Sigmoid colon (tissue), 7 donors: Measurements from ENCODE around the gene VANGL2. TPM values are rescaled to one million over a fixed set of nuclear protein-coding genes. Genes with fewer than 3 reads are reported as not detected.

ENCODE experiments used
- DNase-seq: peaks from one replicate; pipeline ENCODE4 v3.0.0-alpha.2; 2019
- H3K27ac ChIP-seq, 4 donors: fragments of 200-600 bp; sonication (generic); one replicate each; pipeline ENCODE4 v1.5.1; 2016 to 2019; ENCODE audit warnings: mild to moderate bottlenecking in 1 of 4
- H3K27me3 ChIP-seq, 3 donors: fragments of 200-600 bp; sonication (generic); one replicate each; pipeline ENCODE4 v1.5.1; 2019; ENCODE audit warnings: mild to moderate bottlenecking in 1 of 3
- H3K36me3 ChIP-seq, 4 donors: fragments of 200-600 bp; sonication (generic); one replicate each; pipeline ENCODE4 v1.5.1; 2016 to 2019
- H3K4me1 ChIP-seq, 4 donors: fragments of 200-600 bp; sonication (generic); one replicate each; pipeline ENCODE4 v1.5.1; 2017 to 2019
- H3K4me3 ChIP-seq, 4 donors: fragments of 200-600 bp; sonication (generic); one replicate each; pipeline ENCODE4 v1.5.1; 2017 to 2019; ENCODE audit warnings: mild to moderate bottlenecking in 2 of 4, moderate library complexity in 1 of 4
- H3K9me3 ChIP-seq, 4 donors: fragments of 200-600 bp in 3 of 4; sonication (generic) in 3 of 4; one replicate each; pipeline versions ENCODE4 v1.5.1 to v1.6.1; 2013 to 2019
- CTCF ChIP-seq, 4 experiments: fragments of 450-650 bp in 3 of 4; fragments of 200-600 bp in 1 of 4; IDR thresholded peaks; one replicate each; pipeline ENCODE4 v1.5.1; 2016 to 2019; ENCODE audit warnings: antibody characterized with exemption in 4 of 4, mild to moderate bottlenecking in 3 of 4, moderate library complexity in 2 of 4
- EP300 ChIP-seq, 4 donors: sonication (generic); formaldehyde crosslinking; IDR thresholded peaks; one replicate each; pipeline ENCODE4 v1.6.1; 2017; ENCODE audit warnings: antibody characterized with exemption in 4 of 4
- POLR2A ChIP-seq, 2 donors: fragments of 450-650 bp; IDR thresholded peaks; one replicate each; pipeline ENCODE4 v1.6.1; 2016; ENCODE audit warnings: antibody characterized with exemption in 2 of 2, mild to moderate bottlenecking in 2 of 2, moderate library complexity in 2 of 2
- POLR2AphosphoS5 ChIP-seq, 4 donors: sonication (generic); formaldehyde crosslinking; IDR thresholded peaks; one replicate each; pipeline ENCODE4 v1.6.1; 2017; ENCODE audit warnings: antibody characterized with exemption in 4 of 4
- WGBS, 2 donors: extraction: QIAGEN DNeasy Blood & Tissue Kit; methylation state at CpG; one replicate each; pipeline ENCODE4 v1.1.7; 2013; 5-methylcytosine and 5-hydroxymethylcytosine counted together
- intact Hi-C: fragments of 100-400 bp; cut with DNase I; formaldehyde crosslinking; loops from one replicate; pipeline ENCODE4 v1.15.1; 2023
- polyA plus RNA-seq, 3 donors: library from polyadenylated mRNA; stranded (reverse); fragments of 200-250 nt; gene quantifications; one replicate each; pipeline ENCODE4 v1.2.3, GENCODE V29; 2013
- total RNA-seq, 4 donors: library from RNA; depleted of rRNA; stranded (reverse); fragments of >200 nt; gene quantifications; one replicate each; pipeline ENCODE4 v1.1.0, GENCODE V29; 2016
- donor health status: healthy with polysubstance abuse.
- donor health status: Bipolar disorder and iron deficiency.
- donor health status: healthy.

Gene VANGL2
- total and polyA plus RNA-seq, 7 donors: 1.8 to 6.6 (median 3.4) TPM

GRCh38 chr1:160429702-160430535, 29.6 kb downstream of the VANGL2 start:
- Histone ChIP-seq H3K36me3 (peaks cover 0 to 18% (median 3%) of the 10 kb centered on the region in 4 donors), H3K27ac (no peak overlapping the region), H3K4me1 (no peaks in the 10 kb centered on the region), H3K4me3 (no peak overlapping the region), H3K27me3 (no peaks in the 10 kb centered on the region), H3K9me3 (no peaks in the 10 kb centered on the region)
- 46 to 53% methylated on average over 2 of the region's 2 CpGs for WGBS, 2 donors
- DNase-seq: no peak
- intact Hi-C loops: loop anchor here (5.0 kb wide), 1 partner anchor 177 kb away; no protein-coding TSS in a partner anchor
- TF ChIP-seq POLR2AphosphoS5 (IDR thresholded peaks at IDR 0.05) (no peak), POLR2A (IDR thresholded peaks at IDR 0.05) (no peak), CTCF (IDR thresholded peaks at IDR 0.05) (no peak), EP300 (IDR thresholded peaks at IDR 0.05) (no peak)

GRCh38 chr1:160431006-160431405, 30.6 kb downstream of the VANGL2 start:
- H3K36me3 ChIP-seq: peaks cover 0 to 8% (median 3%) of the 10 kb centered on the region in 4 donors
- no peaks in the 10 kb centered on the region for H3K9me3 ChIP-seq
- intact Hi-C loops: no loop called here
- 80 to 91% methylated on average over 5 of the region's 5 CpGs for WGBS, 2 donors
- TF ChIP-seq POLR2A (IDR thresholded peaks at IDR 0.05): no peak
- TF ChIP-seq CTCF (IDR thresholded peaks at IDR 0.05): no peak
- TF ChIP-seq POLR2AphosphoS5 (IDR thresholded peaks at IDR 0.05): no peak
- TF ChIP-seq EP300 (IDR thresholded peaks at IDR 0.05): no peak
- H3K4me1 ChIP-seq: no peaks in the 10 kb centered on the region
- H3K27ac ChIP-seq: no peak overlapping the region
- H3K4me3 ChIP-seq: no peak overlapping the region
- no peaks in the 10 kb centered on the region for H3K27me3 ChIP-seq
- DNase-seq: no peak

GRCh38 chr1:160431571-160431970, 31.2 kb downstream of the VANGL2 start:
- Histone ChIP-seq H3K36me3 (peaks cover 0 to 5% (median 2%) of the 10 kb centered on the region in 4 donors), H3K27ac (no peak overlapping the region), H3K9me3 (no peaks in the 10 kb centered on the region), H3K27me3 (no peaks in the 10 kb centered on the region), H3K4me3 (no peak overlapping the region), H3K4me1 (no peaks in the 10 kb centered on the region)
- WGBS, 2 donors: 82 to 89% methylated on average over 2 of the region's 2 CpGs
- TF ChIP-seq POLR2AphosphoS5 (IDR thresholded peaks at IDR 0.05) (no peak), POLR2A (IDR thresholded peaks at IDR 0.05) (no peak), CTCF (IDR thresholded peaks at IDR 0.05) (no peak), EP300 (IDR thresholded peaks at IDR 0.05) (no peak)
- intact Hi-C loops: no loop called here
- DNase-seq: no peak

- Histone ChIP-seq H3K4me3 (no peak overlapping the region), H3K27me3 (no peaks in the 10 kb centered on the region), H3K36me3 (peaks cover 0 to 5% (median 2%) of the 10 kb centered on the region in 4 donors), H3K4me1 (no peaks in the 10 kb centered on the region), H3K9me3 (no peaks in the 10 kb centered on the region), H3K27ac (no peak overlapping the region)
- intact Hi-C loops: no loop called here
- TF ChIP-seq POLR2A (IDR thresholded peaks at IDR 0.05) (no peak), POLR2AphosphoS5 (IDR thresholded peaks at IDR 0.05) (no peak), CTCF (IDR thresholded peaks at IDR 0.05) (no peak), EP300 (IDR thresholded peaks at IDR 0.05) (no peak)
- DNase-seq: no peak
Observed at GRCh38 chr1:160432371-160432786, 32.0 kb downstream of the VANGL2 start.
